ENCODE measurements around the gene UBE4B.

GRCh38 chr1:10085076-10085475, 52.3 kb downstream of the UBE4B start:
- TF ChIP-seq ELF4 (IDR thresholded peaks at IDR 0.05) (no peak), SP1 (IDR thresholded peaks at IDR 0.05) (no peak), BHLHE40 (IDR thresholded peaks at IDR 0.05; ENCODE audit: borderline replicate concordance) (no peak)

All from HEK293T (cell line).